Cortex of kidney (tissue), 1 donor: Measurements from ENCODE around the gene DCLRE1A.

Experiments used
- DNase-seq: peaks from one replicate; lab custom pipeline; 2025; lab: John Stamatoyannopoulos, UW

The DCLRE1A gene

DNA sequence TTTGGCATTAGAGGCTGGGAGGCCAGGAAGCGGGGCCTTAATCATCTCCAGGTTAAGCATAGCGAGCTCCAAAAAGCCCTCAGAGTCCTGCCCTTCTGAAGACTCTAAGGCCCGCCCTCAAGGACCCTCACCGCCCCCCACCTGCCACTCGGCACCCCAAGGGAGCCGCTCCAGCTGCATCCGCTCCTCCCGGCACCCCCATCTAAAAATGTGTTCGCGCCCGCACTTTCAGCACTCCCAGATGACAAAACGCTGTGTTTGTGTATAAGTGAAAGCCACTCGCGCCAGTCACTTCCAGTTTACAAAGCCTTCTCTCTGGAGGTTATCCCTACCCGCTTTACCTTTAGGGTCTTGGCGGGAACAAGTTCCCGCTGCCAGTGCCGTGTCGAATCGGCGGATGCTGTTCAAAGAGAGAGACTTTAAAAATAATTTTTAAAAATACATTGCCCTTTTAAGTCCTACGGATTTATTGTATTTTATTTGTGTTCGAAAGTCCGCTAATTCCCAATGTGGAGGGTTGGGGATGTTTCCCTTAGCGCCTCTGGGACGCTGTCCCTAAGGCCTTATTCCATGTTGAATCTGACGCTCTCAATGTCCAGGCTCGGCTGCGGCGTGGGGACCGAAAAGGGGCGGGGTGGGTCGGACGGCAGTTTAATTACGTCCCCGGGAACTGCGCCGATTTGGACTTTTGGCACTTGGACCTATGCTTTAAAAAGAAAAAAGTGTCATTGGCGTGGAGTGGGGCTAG, at the start of gene DCLRE1A, which contains the start of gene NHLRC2:
Gene DCLRE1A (minus strand): TSS at position 70 of the 748 bp plus-strand sequence. CDS start 900 bp downstream, outside the sequence.
Gene NHLRC2 (plus strand): TSS at position 649 of the 748 bp plus-strand sequence. CDS start 212 bp downstream, outside the sequence.
- DNase-seq = no peak

DNA sequence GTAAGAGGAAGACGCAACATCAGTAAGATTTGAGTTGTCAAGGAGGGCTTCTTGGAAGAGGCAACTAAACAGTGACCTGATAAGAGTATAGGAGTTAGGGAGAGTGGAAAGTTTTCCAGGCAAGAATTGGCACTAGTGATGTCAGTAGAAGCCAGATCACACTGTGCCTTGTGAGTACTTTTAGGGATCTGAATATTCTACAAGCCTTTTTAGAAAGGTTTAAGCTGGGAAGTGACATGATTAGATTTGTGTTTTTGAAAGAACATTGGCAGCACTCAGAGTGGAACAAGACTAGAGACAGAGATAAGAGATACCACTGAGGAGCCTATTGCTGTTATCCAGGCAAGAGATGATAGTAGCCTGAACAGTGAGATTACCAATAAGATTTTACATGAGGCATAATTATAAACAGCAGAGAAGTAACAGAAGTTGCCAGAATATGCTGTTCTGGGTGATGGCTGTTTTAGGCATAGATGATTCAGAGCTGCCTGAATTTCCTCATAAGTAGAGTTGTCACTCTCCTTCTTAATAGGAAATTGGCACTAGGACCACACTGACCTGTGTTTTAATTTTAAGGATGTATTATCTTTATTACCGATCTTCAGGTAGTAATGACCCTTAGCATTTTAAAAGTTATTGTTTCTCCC, 46.2 kb upstream of the DCLRE1A start:
- DNase-seq = no peak

DNA sequence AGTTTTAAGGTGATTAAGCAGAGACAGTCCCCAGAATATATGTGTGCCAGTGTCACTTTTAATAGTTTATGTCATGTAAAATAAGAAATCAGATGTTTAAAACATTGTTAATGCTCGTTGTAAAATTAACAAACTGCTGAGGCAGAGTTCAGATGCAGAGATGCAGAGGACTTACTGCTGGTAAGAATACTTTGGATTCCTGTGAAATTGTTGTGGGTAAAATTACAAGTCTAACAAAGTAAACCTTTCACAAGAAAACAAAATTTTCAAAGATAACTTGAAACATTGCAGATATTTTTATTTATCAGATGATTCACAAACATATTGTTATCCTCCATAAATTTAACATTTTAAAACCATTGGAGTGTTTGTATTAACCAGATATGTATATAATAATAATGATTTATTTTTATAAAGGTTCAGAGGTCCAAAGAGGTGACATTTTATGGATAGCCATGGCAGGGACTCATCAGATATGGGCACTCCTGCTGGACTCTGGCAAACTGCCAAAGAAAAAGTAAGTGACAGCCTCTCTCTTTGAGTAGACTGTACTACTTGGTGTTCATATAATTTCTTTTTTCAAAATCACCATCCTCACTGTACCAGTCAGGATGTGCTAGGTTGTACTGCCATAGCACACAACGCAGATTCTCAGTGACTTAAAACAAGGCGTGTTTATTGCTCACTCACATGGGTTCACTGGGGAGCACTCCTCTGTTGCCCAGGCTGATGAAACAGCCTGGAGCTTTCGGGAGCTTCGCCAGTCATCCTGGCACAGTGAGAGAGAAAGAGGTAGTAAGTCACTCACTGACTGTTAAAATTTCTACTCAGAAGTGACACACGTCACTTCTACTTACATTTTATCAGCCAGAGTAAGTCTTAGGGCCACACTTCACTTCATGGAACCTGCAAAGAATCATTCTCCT, 44.1 kb upstream of the DCLRE1A start:
- no peak for DNase-seq

DNA sequence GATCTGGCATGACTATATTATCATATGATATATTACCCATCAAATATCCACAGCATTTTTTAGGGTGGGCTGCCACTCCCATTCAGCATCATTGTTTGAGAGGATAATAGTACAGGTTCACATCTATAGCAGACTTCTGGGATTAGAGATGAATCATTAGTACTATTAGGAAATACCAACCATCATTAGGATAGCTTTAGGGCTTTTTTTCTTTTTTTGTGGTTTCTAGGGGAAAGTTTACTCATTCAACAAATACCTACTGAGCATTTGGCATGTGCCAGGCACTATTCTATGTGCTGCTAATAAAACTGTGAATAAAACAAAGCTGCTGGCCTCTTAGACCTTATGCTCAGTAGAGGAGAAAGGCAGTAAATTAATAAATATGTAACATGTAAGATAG, 41.1 kb upstream of the DCLRE1A start:
- no peak for DNase-seq

DNA sequence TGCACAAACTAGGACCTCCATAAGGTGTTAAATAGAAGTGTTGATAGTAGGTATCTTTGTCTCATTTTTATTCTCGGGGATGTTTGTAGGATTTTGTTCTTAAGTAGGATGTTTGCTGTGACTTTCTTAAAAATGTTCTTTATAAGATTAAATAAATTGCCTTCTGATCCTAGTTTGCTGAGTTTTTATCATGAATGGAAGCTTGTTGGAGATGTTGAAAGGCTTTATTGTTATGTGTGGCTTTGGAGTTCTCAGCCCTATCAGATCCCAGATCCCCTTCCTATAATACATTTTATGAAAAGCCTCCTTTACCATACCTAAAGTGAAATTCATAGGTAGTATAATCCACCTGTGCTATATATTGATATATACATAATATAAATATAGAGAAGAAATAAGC, 40.7 kb upstream of the DCLRE1A start:
- no peak for DNase-seq

DNA sequence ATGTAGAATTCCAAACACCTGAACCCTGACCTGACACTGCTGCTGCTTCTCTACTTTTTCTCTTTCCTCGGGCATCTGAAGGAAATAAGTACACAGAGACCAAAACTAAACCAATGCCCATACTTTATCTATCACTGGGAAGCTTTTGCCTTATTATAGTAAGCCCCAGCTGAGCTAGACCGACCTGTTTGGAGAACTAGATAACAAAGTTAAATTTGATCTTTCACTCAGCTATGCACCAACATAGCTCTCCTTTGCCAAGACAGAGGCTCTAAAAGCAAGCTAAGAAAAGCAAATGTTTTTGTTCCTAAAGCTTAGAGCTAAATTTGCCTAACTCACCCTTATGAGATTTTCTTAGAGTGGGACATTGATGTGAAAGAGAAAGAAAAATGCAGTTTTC, 39.7 kb upstream of the DCLRE1A start:
- no peak for DNase-seq

DNA sequence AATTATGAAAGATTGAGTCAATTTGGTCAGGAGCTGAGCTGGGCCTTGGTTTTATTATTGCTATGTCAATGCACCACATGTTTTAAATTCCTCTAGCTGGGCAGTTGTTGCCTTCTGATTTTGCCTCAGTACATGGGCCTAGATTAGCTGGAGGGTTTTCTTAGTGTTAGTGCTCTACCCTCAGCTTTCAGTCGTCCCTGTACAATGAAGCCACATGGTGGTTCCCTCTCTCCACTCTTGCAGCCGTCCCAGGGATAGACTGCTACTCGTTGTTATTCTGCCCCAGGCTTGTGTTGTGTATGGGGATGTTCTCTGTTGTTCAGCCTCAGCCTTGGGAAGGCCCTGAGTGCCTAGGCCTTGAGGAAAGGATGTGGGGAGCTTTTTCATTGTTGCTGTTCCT, 37.6 kb upstream of the DCLRE1A start:
- DNase-seq = no peak

DNA sequence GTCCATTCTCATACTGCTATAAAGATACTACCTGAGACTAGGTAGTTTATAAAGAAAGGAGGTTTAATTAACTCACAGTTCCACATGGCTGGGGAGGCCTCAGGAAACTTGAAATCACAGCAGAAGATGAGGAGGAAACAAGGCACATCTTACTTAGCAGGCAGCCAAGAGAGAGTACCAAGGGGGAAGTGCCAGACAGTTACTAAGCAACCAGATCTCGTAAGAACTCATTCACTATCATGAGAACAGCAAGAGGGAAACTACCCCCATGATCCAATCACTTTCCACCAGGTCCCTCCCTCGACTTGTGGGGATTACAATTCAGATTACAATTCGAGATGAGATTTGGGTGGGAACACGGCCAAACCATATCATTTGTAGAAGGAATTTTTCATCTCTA, 36.9 kb upstream of the DCLRE1A start:
- DNase-seq = no peak

DNA sequence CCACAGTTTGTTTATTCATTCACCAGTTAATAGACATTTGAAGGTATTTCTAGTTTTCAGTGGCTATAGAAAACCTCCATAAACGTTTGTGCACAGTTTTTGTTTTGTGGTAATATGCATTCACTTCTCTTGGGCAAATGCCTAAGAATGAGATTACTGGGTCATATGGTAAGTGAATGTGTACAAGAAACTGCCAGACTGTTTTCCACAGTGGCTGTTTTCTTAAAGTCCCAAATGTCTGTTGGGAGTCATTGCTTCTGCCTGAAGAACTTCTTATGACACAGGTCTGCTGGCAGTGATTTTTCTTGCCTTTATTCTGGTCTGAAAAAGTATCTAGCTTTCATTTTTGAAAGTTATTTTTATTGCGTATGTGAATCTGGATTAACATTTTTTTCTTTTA, 36.0 kb upstream of the DCLRE1A start:
- no peak for DNase-seq

DNA sequence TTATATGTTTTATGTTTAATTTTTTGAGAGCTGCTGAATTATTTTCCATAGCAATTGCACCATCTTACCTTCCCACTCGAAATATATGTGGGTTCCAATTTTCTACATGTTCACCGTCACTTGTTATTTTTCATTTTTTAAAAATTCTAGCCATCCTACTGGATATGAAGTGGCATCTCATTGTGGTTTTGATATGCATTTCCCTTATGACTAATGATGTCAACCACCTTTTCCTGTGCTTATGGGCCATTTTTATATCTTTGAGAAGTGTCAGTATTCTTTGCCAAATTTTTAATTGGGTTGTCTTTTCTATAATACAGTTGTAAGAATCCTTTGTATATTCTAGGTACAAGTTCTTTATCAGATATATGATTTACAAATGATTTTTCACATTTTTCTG, 28.4 kb upstream of the DCLRE1A start:
- DNase-seq = no peak

DNA sequence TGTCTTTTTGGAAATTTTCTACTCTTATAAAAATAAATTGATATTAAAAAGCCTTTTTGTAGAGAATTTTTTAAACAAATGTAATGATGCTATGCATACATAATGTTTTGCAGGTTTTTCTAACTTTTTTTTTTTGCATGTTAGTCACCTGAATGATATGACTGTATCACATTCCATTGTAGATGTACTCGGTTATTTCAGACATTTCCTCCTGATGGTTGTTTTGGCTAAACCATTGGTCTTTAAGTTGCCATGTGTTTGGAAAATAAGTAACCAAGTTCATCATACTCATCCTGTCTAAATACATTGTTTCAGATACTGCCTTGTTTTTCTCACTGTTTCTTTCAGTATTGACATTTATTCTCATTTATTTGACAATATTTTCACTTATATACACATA, 26.4 kb upstream of the DCLRE1A start:
- no peak for DNase-seq

DNA sequence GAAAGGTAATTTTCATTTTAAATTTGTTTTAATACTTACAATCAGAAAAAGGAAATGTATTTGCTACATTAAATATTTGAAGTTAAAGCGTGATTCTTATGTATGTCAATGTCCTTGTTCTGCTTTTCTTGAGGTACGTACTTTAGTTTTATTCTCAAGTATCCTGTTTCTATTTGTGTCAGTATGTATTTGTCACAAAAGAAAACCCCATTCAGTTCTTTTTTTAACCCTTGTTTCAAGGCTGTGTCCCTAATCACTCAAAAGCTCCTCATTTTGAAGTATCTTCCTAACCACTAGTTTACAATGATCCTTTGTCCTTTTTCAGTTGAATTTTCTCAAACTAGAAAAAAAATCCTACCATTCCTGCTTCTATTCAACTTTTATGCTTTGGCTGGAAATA, 25.8 kb upstream of the DCLRE1A start:
- DNase-seq = no peak

DNA sequence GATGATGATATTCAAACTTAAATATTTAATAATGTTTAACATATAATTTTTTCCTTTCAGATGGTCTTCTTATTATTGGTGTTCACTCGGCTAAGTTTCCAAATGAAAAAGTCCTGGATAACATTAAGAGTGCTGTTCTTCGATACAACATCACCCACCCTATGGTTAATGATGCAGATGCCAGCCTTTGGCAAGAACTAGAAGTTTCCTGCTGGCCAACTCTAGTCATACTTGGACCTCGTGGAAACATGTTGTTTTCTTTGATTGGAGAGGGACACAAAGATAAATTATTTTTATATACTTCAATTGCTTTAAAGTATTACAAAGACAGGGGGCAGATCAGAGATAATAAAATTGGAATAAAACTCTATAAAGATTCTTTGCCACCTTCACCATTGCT, 22.6 kb upstream of the DCLRE1A start:
- no peak for DNase-seq

DNA sequence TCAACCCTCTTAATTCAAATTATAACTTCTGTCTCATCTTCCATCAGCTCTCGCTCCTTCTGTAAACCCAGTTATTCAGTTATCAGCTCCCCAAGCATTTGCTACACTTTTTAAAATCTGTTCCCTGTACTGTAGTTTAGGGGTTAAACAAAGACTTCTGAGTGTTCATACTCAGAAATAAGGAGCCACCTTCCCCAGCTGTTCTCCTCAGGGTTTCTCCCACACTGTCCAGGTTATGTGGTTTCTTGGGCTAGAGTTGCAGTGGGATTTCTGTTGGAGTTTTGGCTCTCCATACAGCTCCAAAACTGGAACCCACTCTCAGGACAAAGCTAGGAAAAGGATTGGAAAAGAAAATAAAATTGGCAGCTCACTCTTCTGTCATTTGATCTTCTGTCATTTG, 21.3 kb upstream of the DCLRE1A start:
- DNase-seq = no peak

DNA sequence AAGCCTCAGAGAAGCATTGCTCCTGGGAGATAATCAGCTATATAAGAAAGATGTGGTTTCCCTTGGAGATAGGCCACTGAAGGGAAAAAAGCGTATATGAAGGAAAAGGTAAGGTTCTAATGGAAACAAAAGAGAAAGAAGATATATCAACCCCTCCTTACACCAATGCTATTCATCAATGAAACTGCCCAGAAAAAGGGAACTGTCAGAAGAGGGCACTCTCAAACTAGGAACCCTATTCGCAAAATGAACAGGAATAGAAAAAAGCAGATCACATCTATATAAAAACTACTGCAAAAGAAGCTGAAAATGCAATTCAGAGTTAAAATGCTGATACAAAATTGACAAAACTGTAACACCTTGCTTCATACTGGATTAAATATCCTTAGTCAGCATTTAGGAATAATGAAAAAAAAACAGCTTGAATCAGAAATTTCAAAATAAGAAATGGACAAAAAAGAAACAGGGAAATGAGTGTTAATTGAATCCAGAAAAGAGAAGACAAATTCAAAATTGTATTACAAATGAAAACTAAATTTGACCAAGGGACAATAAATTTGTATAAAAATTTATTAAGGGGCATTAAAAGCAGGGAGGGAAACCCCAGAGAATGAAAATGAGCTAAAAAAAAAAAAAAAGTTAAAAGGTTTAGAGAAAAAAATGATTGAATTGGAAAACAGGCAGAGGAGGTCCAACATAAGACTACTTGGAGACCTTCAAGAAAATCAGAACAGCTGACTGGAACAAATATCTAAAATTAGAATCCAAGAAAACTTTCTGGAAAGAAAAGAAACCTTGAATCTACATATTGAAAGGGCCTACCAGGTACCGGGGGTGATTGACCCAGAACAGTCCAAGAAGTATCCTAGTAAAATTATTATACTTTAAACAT, 18.5 kb upstream of the DCLRE1A start:
- no peak for DNase-seq

DNA sequence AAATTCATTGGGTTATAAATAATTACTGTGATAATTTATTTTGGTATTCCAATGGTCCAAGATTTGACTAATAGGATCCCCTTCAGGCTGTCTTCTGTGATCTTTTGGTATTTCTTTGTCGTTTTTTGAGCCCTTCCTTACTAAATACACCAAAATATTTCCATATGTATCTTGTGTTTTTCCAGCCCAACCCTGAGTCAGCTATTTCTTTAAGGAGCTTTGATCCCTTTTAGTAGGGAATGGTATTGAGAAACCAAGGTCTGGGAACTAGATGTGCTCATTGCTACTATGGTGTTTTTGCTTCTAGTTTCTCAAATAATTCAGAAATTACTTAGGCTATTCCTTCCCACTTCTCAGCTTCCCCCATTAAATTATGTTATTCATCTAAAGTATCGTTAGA, 15.9 kb upstream of the DCLRE1A start:
- DNase-seq = no peak

DNA sequence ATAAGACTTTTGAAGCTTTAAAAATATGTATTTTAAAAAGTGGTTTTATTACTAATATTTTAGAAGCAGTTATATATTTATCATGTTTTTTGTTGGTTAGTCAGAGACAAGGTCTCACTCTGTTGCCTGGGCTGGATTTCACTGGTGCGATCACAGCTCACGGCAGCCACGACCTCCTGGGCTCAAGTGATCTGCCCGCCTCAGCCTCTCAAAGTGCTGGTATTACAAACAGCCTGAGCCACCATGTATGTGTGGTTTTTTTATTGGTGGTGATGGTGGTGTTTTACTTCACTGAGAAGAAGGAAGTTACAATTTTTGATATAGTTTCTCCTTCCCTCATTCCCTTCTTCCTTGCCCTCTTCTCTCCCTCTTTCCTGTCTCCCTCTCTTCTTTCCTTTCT, 14.0 kb upstream of the DCLRE1A start:
- no peak for DNase-seq

DNA sequence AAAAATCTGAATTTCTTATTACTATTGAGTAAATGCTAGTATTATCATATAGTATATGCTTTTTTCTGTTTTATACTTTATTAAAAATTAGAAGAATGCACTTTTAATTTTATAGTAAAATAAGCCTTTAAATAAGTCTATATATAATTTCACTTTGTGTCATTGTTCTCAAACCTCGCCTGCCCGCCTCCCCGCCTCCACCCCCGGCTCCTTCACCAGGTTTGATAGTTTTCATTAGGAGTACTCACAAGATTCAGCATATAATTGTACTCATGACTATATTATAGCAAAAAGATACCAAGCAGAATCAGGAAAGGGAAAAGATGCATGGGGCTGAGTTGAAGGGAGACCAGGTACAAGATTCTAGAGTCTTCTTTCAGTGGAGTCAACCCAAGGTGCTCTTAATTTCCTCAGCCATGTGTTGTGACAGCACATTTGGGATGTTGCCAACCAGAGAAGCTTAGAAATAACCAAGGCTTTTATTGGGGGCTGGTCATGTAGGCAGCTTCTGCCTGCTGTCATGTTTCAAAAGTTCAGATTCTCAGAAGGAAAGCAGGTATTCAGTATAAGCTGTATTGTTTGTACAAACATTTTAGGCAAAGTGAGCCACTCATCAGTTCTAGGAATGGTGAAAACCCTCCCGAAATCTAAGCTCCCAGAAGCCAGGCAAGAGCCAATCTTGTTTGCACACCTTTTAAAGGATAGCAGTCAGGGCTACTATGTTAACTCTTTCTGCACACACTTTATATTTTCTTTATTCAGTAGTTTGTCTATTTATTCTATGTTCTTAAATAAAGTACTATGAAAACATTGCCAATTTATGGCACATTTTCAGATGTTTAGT, 12.9 kb upstream of the DCLRE1A start:
- DNase-seq = no peak

DNA sequence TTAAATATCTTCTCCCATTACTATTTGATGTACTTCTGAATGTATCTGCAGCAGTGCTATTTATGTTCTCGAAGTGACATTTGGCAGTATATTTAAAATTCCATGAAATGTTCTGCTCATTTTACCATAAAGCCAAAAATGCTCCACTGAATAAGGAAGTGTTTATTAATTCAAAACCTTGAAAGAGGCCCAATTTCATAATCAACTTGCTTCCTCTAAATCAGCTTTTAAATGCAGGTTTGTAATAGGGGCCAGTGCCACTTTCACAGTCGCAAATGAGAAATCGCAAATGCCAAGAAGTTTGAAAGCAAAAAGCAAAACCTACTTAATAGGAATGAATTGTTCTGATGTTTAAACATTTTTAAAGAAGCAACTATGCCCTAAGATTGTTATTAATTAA, 12.0 kb upstream of the DCLRE1A start:
- no peak for DNase-seq

DNA sequence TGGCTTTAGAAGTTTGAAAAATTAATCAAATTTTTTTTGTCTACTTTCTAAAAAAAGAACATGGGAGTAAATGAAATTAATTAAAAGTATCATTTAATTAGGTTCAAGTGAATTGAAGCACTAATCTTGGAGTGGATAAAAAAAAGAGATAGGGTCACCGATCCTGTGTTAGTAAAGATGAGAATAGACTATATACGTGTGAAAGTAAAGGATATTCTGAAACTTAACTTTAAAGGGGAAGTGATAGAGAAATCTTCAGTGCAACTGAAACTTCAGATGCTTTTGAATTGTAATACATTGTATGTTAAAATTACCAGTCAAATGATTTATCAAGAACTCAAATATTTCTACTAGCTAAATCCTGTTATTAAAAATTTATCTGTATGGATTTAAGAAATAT, 5.4 kb upstream of the DCLRE1A start:
- DNase-seq = no peak

DNA sequence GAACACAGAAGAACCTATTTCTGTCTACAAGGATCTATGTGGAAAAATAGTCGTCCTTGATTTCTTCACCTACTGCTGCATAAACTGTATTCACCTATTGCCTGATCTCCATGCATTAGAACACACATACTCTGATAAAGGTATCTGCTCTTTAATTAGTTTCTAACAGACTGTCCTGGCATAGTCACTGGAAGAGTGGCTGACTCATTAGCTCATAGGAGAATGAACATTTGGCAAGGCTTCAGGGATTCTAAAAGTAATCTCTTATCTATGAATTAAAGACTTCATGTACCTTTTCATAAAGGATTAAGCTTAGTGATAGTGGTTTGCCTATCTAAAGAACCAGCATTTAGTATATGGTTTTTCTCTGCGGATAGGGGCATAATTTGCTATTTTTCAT, 4.7 kb upstream of the DCLRE1A start:
- no peak for DNase-seq
